Ascending aorta (tissue), 2 donors: ENCODE measurements around the gene SNRPA1. TPM values are rescaled to one million over a fixed set of nuclear protein-coding genes. Genes with fewer than 3 reads are reported as not detected.

Experiments
- DNase-seq, 2 donors: peaks; one replicate each; pipeline ENCODE4 v3.0.0-alpha.2; 2019; ENCODE audit warnings: low spot score in 2 of 2
- H3K27ac ChIP-seq, 2 donors: fragments of 200-600 bp; sonication (generic); one replicate each; pipeline ENCODE4 v1.5.1; 2016 to 2017; ENCODE audit warnings: mild to moderate bottlenecking in 1 of 2
- H3K27me3 ChIP-seq: fragments of 200-600 bp; sonication (generic); one replicate; pipeline ENCODE4 v1.5.1; 2017
- H3K36me3 ChIP-seq, 2 donors: fragments of 200-600 bp; sonication (generic); one replicate each; pipeline ENCODE4 v1.5.1; 2016
- H3K4me1 ChIP-seq, 2 donors: fragments of 200-600 bp; sonication (generic); one replicate each; pipeline ENCODE4 v1.5.1; 2016 to 2017; ENCODE audit warnings: mild to moderate bottlenecking in 1 of 2
- H3K4me3 ChIP-seq, 2 donors: fragments of 200-600 bp; sonication (generic); one replicate each; pipeline ENCODE4 v1.5.1; 2016 to 2017; ENCODE audit warnings: mild to moderate bottlenecking in 1 of 2
- H3K9me3 ChIP-seq, 2 donors: fragments of 200-600 bp; sonication (generic); one replicate each; pipeline ENCODE4 v1.5.1; 2016
- CTCF ChIP-seq, 3 experiments: fragments of 200-600 bp in 2 of 3; fragments of 450-650 bp in 1 of 3; sonication (generic) in 2 of 3; IDR thresholded peaks; one replicate each; pipeline ENCODE4 v1.5.1; 2016 to 2019; ENCODE audit warnings: antibody characterized with exemption in 3 of 3, mild to moderate bottlenecking in 1 of 3, moderate library complexity in 1 of 3
- intact Hi-C: fragments of 100-400 bp; cut with DNase I; formaldehyde crosslinking; loops from one replicate; pipeline ENCODE4 v1.15.1; 2023
- total RNA-seq: library from RNA; depleted of rRNA; stranded (reverse); fragments of >200 nt; gene quantifications from one replicate; pipeline ENCODE4 v1.1.0, GENCODE V29; 2016

Gene SNRPA1
- total RNA-seq, 1 donor from 2014 or later: 17.8 TPM

GRCh38 chr15:101242999-101243336 lies 52.1 kb downstream of the SNRPA1 start:
- H3K4me3 ChIP-seq: no peak overlapping the region
- no peak for TF ChIP-seq CTCF (IDR thresholded peaks at IDR 0.05)
- intact Hi-C loops: no loop called here
- H3K36me3 ChIP-seq: peaks cover 0 to 4% of the 10 kb centered on the region in 2 donors
- peak overlapping the region in 1 of 2 donors; percentile 19 for H3K27ac ChIP-seq
- H3K9me3 ChIP-seq: no peaks in the 10 kb centered on the region
- peaks cover 22 to 58% of the 10 kb centered on the region in 2 donors for H3K4me1 ChIP-seq
- DNase-seq: no peak
- no peaks in the 10 kb centered on the region for H3K27me3 ChIP-seq

GRCh38 chr15:101242160-101242998 lies 52.7 kb downstream of the SNRPA1 start:
- no peak for TF ChIP-seq CTCF (IDR thresholded peaks at IDR 0.05)
- H3K27me3 ChIP-seq: no peaks in the 10 kb centered on the region
- intact Hi-C loops: no loop called here
- peaks cover 19 to 52% of the 10 kb centered on the region in 2 donors for H3K4me1 ChIP-seq
- peaks cover 0 to 4% of the 10 kb centered on the region in 2 donors for H3K36me3 ChIP-seq
- H3K27ac ChIP-seq: peak overlapping the region in 1 of 2 donors; percentile 19
- DNase-seq: peak in 1 of 2 donors; percentile 64
- H3K9me3 ChIP-seq: no peaks in the 10 kb centered on the region
- peak overlapping the region in 1 of 2 donors; percentile 4 for H3K4me3 ChIP-seq

GRCh38 chr15:101240358-101240757 lies 54.7 kb downstream of the SNRPA1 start:
- Histone ChIP-seq H3K4me1 (peaks cover 13 to 42% of the 10 kb centered on the region in 2 donors), H3K36me3 (peaks cover 0 to 6% of the 10 kb centered on the region in 2 donors), H3K27me3 (no peaks in the 10 kb centered on the region), H3K4me3 (peak overlapping the region in 1 of 2 donors; percentile 6), H3K9me3 (no peaks in the 10 kb centered on the region), H3K27ac (peak overlapping the region in 1 of 2 donors; percentile 28)
- peak in 1 of 2 donors; percentile 28 for DNase-seq
- intact Hi-C loops: no loop called here
- TF ChIP-seq CTCF (IDR thresholded peaks at IDR 0.05): no peak

GRCh38 chr15:101239724-101240136 lies 55.3 kb downstream of the SNRPA1 start:
- DNase-seq: peak in 1 of 2 donors; percentile 33
- Histone ChIP-seq H3K27ac (peak overlapping the region in 1 of 2 donors; percentile 28), H3K9me3 (no peaks in the 10 kb centered on the region), H3K4me1 (peaks cover 8 to 36% of the 10 kb centered on the region in 2 donors), H3K36me3 (peaks cover 5 to 13% of the 10 kb centered on the region in 2 donors), H3K4me3 (no peak overlapping the region), H3K27me3 (no peaks in the 10 kb centered on the region)
- no peak for TF ChIP-seq CTCF (IDR thresholded peaks at IDR 0.05)
- intact Hi-C loops: no loop called here

- intact Hi-C loops: no loop called here
- Histone ChIP-seq H3K36me3 (peaks cover 18 to 19% of the 10 kb centered on the region in 2 donors), H3K4me1 (peaks cover 8 to 24% of the 10 kb centered on the region in 2 donors), H3K27ac (peak overlapping the region in 1 of 2 donors; percentile 17), H3K9me3 (no peaks in the 10 kb centered on the region), H3K27me3 (no peaks in the 10 kb centered on the region), H3K4me3 (no peak overlapping the region)
- no peak for TF ChIP-seq CTCF (IDR thresholded peaks at IDR 0.05)
- peak in 1 of 2 donors; percentile 60 for DNase-seq
Observed at GRCh38 chr15:101237251-101237650, 57.8 kb downstream of the SNRPA1 start.
